ENCODE measurements around the gene RPUSD3.
A peak's percentile ranks its signal among the peaks of the same experiment; 100 is the strongest.

Gene RPUSD3

DNA sequence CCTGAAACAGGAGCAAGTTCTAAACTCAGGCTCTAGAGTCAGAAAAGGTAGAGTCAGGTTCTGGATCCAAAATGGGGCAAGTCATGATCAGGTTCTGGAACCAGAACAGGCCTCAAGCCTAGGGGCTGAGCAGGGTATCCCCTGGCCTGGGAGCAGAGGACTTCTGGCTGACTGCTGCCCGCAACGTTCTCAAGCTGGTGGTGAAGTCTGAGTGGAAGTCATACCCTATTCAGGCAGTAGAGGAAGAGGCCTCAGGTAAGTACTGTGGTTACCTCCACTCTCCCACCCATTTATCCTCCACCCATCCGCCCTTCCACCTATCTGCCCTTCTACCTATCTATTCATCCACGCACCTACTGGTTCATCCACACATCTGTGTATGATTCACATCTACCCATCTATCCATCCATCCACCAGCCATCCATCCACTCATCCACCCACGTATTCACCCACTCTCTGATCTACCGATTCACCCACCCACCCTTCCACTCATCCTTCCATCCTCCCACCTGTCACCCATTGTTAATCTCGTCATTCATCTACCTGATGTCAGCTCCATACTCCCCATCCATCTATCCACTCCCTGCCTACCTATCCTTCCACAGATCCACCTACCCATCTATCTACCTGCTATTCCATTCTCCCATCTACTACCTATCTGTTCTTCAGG is 25.0 kb downstream of the RPUSD3 start:
- TF ChIP-seq, protein P1, sequence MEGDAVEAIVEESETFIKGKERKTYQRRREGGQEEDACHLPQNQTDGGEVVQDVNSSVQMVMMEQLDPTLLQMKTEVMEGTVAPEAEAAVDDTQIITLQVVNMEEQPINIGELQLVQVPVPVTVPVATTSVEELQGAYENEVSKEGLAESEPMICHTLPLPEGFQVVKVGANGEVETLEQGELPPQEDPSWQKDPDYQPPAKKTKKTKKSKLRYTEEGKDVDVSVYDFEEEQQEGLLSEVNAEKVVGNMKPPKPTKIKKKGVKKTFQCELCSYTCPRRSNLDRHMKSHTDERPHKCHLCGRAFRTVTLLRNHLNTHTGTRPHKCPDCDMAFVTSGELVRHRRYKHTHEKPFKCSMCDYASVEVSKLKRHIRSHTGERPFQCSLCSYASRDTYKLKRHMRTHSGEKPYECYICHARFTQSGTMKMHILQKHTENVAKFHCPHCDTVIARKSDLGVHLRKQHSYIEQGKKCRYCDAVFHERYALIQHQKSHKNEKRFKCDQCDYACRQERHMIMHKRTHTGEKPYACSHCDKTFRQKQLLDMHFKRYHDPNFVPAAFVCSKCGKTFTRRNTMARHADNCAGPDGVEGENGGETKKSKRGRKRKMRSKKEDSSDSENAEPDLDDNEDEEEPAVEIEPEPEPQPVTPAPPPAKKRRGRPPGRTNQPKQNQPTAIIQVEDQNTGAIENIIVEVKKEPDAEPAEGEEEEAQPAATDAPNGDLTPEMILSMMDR (IDR thresholded peaks at IDR 0.05; ENCODE audit: low read depth, low read length), result no peak
- no peak overlapping the region for H3K4me3 ChIP-seq (ENCODE audit: low read depth, low read length)
- DNase-seq, result no peak
- H3K4me1 ChIP-seq, result no peaks in the 10 kb centered on the region
- H3K36me3 ChIP-seq, result no peaks in the 10 kb centered on the region
- H3K9me3 ChIP-seq, result no peaks in the 10 kb centered on the region
- no peaks in the 10 kb centered on the region for H3K27me3 ChIP-seq

DNA sequence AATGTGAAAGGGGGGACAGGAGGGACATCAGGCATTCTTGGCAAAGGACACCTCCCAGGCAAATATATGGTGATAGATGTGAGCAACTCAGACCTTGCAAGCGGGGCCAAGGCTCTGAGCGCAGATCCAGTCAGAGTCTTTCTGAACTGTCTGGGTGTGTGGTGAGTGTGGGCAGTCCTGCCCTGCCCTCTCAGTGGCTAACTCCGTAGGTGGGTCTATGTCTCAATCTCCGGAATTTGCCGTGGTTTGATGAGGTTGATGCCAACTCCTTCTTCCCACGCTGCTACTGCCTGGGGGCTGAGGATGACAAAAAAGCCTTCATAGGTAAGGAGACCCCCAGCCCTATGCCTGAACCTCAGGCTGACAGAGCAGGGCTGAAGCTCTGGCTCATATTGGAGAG is 26.4 kb downstream of the RPUSD3 start:
- Histone ChIP-seq H3K27me3 (no peaks in the 10 kb centered on the region), H3K4me1 (no peaks in the 10 kb centered on the region), H3K9me3 (no peaks in the 10 kb centered on the region), H3K4me3 (ENCODE audit: low read depth, low read length) (no peak overlapping the region), H3K36me3 (no peaks in the 10 kb centered on the region)
- DNase-seq, result no peak
- TF ChIP-seq, protein P1 (IDR thresholded peaks at IDR 0.05; ENCODE audit: low read depth, low read length), result no peak

DNA sequence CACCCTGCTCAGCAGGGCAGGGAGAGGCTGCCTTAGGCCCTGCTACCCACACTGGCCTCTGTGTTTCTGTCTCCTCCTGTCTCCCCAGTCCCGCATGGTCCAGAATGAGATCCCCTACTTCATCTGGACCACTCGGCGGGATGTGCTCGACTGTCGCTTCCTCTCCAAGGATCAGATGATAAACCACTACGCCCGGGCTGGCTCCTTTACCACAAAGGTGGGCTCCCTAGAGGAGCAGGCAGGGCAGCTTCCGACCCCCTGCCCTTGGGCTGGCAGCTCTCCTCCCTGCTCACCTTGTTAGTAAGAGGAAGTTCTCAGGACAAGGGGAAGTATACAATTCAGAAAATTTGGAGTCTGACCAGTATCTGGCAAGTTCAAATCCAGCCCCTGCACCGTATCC is 27.8 kb downstream of the RPUSD3 start:
- no peak for DNase-seq
- Histone ChIP-seq H3K9me3 (no peaks in the 10 kb centered on the region), H3K27me3 (no peaks in the 10 kb centered on the region), H3K4me3 (ENCODE audit: low read depth, low read length) (no peak overlapping the region), H3K4me1 (no peaks in the 10 kb centered on the region), H3K36me3 (no peaks in the 10 kb centered on the region)
- TF ChIP-seq, protein P1 (IDR thresholded peaks at IDR 0.05; ENCODE audit: low read depth, low read length), result no peak

DNA sequence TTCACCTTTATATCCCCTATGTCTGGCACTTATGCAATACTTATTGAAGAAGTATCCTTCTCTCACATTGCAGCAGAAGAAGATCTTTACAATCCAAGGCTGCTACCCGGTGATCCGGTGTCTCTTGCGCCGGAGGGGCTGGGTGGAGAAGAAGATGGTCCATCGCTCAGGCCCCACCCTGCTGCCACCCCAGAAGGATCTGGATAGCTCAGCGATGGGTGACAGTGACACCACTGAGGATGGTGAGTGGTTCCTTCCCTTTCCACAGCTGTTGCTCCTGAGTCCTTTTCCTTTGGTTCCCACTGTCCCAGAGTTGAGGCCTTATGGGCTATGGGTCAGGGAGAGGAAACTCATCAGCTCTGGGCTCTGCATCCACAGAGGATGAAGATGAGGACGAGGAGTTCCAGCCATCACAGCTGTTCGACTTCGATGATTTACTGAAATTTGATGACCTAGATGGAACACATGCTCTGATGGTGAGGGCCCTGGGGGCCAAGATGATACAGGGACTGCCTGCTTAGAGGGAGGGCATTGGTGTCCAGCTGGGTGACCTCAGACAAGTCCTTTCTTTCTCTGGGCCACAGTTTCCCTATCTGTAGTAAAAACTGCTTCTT is 30.8 kb downstream of the RPUSD3 start:
- H3K4me3 ChIP-seq (ENCODE audit: low read depth, low read length), result no peak overlapping the region
- H3K27me3 ChIP-seq, result no peaks in the 10 kb centered on the region
- TF ChIP-seq, protein P1 (IDR thresholded peaks at IDR 0.05; ENCODE audit: low read depth, low read length), result no peak
- H3K4me1 ChIP-seq, result no peaks in the 10 kb centered on the region
- no peaks in the 10 kb centered on the region for H3K36me3 ChIP-seq
- no peak for DNase-seq
- no peaks in the 10 kb centered on the region for H3K9me3 ChIP-seq

DNA sequence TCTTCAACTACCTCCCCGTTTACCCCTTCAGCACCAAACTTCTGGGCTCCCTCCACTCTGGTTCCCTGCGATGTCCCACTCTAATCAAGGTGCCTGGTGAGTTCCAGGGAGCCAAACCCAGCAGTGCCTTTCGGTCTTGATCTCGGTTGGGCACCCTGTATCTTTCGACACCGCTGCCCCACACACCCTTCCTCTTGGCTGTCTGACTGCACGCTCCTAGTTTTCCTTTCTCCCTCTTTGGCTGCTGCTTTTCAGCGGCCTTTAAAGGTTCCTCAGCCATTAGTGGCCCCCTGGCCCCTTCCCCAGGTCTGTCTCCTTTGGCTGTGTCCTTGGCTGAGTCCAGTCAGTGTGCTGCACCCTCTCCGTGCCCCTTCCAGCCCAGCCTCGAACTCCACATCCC is 33.0 kb downstream of the RPUSD3 start:
- Histone ChIP-seq H3K9me3 (no peaks in the 10 kb centered on the region), H3K27me3 (no peaks in the 10 kb centered on the region), H3K4me3 (ENCODE audit: low read depth, low read length) (no peak overlapping the region), H3K4me1 (no peaks in the 10 kb centered on the region), H3K36me3 (no peaks in the 10 kb centered on the region)
- DNase-seq, result no peak
- TF ChIP-seq, protein P1 (IDR thresholded peaks at IDR 0.05; ENCODE audit: low read depth, low read length), result no peak

DNA sequence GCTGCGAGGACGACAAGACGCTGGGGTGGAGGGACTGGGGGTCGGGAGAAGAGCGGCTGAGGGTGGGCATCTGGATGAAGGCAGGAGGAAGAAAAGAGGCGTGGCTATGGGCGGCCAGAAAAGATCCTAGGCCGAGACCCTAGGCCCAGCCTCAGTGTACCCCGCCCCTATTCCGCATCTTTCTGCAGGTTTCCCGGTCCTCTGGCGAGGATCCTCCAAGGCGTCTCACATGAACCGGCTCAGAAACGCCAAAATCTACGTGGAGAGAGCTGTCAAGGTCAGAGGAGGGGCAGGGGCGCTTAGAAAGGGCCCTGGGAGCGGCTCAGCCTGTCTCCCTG is 33.4 kb downstream of the RPUSD3 start:
- Histone ChIP-seq H3K27me3 (no peaks in the 10 kb centered on the region), H3K36me3 (no peaks in the 10 kb centered on the region), H3K4me3 (ENCODE audit: low read depth, low read length) (peak overlapping the region; percentile 56), H3K9me3 (no peaks in the 10 kb centered on the region), H3K4me1 (no peaks in the 10 kb centered on the region)
- TF ChIP-seq, protein P1 (IDR thresholded peaks at IDR 0.05; ENCODE audit: low read depth, low read length), result no peak
- DNase-seq, result no peak

All from BE2C (cell line).